HG03442 (cell line): ENCODE measurements around the gene TM9SF2.

Source experiments
- ATAC-seq: cut with Tn5 transposase; IDR thresholded peaks from one replicate; pipeline ENCODE4 v1.9.1; 2021; ENCODE audit warnings: mild to moderate bottlenecking, moderate library complexity; ENCODE audit not compliant: unreplicated experiment

TM9SF2 gene

GRCh38 chr13:99495466-99496183 is 5.6 kb upstream of the TM9SF2 start:
- ATAC-seq: no peak

DNA sequence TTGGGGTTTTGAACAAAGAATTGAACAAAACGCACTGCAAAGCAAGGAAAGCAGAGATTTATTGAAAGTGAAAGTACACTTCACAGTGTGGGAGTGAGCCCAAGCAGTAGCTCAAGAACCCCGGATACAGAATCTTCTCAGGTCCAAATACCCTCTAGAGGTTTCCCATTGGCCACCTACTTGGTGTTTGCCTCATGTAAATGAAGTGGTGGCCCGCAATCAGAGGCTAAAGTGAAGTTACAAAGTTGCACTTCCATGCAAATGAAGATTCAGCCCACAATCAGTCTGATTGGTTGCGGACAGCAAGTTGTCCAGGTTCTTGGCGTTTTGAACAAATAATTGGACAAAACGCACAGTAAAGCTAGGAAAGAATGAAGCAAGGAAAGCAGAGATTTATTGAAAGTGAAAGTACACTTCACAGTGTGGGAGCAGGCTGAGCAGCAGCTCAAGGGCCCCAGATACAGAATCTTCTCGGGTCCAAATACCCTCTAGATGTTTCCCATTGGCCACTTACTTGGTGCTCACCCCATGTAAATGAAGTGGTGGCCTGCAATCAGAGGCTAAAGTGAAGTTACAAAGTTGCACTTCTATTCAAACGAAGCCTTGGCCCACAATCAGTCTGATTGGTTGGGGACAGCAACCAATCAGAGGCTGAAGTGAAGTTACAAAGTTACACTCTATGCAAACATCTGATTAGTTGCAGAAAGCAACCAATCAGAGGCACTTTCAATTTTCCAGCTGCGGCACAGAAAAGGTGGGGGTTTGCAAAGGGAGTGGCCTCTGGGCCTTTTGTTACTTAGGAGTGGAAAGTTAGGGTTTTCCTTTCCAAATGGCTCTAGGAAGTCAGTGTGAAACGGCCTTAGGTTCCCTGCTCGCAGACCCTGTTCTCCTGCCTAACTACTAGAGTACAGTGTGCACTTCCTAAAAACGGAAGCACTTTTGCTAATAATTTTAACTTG is 4.8 kb upstream of the TM9SF2 start:
- peak; percentile 49 for ATAC-seq

DNA sequence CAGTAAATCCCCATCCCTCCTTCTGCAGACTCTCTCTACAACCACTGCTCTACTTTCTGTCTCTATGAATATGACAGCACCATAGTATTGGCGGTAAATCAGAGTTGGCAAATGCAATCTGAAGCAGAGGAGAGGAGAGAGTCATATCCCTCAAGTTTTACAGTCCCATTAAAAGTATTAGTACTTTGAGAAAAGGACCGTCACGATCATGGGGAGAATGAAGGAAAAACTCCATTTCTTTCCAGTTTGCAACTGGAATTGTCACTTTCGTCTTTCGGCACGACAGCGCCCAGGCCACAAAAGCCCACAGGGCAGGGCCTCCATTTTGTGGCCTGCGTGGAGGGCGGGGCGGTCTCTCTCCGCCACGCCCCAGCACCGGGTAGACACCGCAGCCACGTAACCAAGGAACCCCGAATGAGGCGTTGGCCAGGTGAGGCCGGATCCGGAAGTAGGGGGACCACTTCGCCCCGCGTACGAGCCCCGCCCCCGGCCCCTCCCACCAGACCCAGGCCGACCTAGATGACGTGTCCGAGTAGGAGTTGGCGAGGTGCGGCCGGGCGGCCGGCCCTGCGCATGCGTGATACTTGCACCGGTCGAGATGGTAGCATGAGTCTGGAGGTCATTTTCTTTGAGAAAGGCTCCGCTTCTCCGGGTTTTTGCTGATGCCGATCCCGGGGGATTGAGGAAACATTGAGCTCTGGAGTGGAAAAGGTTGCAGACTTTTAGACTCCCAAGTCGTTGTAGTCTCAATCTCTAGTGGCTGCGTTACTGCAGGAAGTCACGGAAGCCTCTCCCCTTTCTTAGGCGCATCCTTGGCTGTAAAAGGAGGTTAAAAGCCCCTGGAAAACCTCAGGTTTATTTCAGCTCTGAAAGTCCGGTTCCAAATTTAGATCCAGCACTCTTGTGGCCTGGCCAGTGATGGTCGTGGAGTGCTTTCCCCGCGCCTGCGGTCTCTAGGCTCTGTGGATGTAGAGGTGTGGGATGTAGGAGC is 2.8 kb upstream of the TM9SF2 start:
- peak; percentile 48 for ATAC-seq

DNA sequence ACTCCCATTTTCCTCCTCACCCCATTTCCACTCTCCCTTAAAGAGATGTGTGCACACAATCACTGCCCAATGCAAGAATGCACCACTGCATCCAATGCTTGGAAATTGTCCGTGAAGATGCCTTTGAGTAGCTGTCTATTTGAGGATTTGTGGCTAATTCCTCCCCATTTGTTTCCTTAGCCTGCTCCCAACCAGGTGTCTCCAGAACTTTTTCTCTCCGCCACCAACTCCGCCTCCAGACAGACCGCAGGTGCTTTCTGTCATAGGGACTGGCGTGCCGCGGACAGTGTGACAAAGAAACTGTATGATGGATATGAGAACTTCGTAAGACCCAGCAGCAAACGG is 461 bp upstream of the TM9SF2 start:
- ATAC-seq: peak; percentile 2

DNA sequence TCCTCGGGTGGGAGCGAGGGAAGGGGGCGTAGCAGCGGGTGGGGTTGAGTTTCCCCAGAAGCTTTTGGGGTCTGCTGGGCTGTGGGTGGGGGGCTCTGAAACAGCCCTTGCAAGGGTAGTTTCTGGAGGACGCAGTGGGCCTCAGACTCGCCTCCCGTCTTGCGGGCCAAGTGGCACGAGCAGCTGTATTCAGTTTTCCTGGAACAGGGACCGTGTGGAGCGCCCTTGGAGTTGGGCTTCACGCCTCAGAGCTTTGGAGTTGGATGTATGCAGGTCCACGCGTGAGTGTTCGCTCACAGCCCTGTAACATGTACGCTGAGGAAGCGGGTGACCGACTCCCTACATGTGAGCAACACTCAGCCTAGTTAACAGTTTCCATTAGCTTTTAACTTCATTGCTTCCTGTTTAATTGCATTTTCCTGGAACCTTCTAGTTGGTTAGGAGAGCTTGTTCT is 603 bp downstream of the TM9SF2 start:
- ATAC-seq: no peak

DNA sequence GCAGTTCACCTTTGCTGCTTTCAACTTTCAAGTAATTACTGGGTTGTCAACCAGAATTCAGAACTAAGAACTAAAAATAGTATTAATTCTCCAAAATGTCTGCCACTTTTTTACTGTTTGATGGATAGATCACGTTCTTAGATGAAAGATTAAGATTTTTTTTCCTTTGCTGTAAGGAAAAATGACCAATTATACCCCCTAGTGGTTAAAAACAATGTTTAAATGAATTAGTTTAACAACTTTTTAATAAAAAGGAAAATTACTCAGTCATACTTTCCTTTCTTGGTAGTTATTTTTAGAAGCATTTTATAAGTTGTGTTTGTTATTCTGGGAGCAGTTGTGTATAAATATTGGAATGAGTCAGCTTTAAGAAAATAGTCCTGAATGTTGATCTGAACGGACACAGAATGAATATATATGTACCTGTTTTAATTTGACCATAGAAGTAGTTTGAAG is 4.6 kb downstream of the TM9SF2 start:
- ATAC-seq: no peak

- ATAC-seq: peak; percentile 81
Observed at GRCh38 chr13:99506634-99507033, 5.4 kb downstream of the TM9SF2 start.

DNA sequence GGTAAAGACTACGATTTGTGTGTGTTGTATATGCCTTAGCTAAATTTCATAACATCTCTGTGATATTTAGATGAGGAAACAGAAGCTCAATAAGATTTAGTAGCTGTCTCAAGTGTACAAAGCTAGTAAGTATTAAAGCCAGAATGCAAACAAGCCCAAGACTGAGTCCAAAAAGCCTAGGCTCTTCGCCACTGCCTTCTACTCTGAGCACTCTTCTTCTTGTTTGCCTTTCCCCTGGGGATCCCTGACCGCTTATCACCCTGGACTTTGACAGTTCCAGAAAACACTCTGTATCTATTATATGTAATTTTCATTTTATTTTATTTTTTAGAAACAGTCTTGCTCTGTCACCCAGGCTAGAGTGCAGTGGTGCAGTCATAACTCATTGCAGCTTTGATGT is 5.8 kb downstream of the TM9SF2 start:
- no peak for ATAC-seq

GRCh38 chr13:99507551-99507950 is 6.3 kb downstream of the TM9SF2 start:
- no peak for ATAC-seq

DNA sequence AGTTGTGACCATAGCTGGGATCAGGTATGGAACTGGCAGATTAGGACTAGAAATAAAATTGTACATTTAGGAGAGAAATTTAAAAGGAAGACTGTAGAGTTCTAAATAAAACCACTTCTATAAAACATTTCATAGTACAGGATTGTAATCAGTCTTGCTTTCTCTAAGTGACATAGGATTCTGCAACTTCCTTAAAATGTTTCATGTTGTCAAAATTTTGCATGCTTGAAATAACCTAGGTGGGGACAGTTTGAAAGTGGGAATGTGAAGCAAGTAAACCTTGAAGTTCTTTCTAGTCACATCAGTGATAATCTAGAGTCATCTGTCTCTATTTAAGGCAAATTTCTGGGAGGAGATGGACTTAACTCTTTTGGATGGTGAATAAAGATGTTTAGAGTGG is 6.7 kb downstream of the TM9SF2 start:
- ATAC-seq: no peak

- no peak for ATAC-seq
Observed at GRCh38 chr13:99509479-99509878, 8.2 kb downstream of the TM9SF2 start.

- ATAC-seq: no peak
Observed at GRCh38 chr13:99514801-99515200, 13.5 kb downstream of the TM9SF2 start.

DNA sequence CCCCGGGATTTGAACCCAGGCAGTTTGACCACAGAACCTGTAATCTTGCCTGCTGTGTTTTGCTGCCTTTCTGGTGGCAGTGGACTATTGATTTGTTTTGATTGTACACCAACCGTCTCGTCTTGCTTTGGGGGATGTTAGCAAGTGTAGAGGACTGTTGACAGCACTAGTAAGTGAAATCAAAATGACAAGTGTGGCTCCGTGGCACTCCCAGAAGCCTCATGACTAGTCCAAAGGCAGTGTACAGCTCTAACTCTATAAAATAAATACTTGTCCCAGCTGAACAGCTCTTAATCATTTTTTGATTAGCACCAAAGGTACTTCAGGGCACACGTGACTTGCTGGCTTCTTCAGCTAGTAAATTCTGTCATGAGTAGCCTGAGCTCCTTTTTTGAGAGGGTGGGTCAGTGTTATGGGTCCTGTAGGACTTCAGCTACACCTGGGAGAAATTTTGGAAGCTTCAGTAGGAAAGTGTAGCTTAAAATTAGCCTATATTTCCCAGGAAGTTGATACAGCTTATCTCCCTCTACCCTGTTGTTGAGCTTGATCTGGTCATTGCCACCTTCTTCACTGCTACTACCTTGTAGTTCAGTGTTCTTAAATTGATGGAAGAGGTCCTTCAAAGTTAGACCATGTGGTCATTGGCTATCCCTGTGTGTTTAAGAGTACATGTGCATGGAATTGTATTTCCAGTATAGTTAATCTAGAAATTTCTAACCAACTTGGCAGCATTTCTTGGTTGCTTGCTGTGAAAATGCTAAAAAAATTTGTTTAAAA is 15.1 kb downstream of the TM9SF2 start:
- no peak for ATAC-seq

- ATAC-seq: no peak
Observed at GRCh38 chr13:99517577-99517976, 16.3 kb downstream of the TM9SF2 start.

DNA sequence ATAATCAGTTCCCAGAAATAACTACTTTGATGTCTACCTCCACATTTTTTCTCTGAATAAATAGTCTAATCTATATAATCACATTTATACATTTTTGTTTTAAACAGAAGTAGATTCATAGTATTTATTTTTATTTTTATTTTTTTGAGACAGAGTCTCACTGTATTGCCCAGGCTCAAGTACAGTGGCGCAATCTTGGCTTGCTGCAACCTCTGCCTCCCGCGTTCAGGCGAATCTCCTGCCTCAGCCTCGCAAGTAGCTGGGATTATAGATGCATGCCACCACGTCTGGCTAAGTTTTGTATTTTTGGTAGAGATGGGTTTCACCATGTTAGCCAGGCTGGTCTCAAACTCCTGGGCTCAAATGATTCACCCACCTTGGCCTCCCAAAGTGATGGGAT is 16.7 kb downstream of the TM9SF2 start:
- no peak for ATAC-seq

GRCh38 chr13:99522298-99522697 is 21.0 kb downstream of the TM9SF2 start:
- ATAC-seq: no peak

DNA sequence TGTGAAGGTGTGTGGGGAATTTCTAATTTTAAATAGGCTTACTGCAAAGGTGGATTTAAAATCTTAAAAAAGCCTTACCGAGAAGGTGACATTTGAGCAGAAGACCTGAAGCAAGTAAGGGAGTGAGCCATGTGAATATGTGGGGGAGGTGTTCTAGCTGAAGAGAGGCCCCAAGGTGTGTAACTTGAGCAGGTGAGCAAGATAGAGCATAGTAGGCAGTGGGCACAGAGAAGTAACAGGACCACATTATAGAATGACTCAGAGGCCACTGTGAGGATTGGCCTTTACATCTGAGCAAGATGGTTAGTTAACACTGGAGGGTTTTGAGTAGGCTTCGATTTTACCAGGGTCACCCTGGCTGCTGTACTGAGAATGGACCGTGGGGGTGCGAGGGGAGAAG is 22.6 kb downstream of the TM9SF2 start:
- no peak for ATAC-seq

DNA sequence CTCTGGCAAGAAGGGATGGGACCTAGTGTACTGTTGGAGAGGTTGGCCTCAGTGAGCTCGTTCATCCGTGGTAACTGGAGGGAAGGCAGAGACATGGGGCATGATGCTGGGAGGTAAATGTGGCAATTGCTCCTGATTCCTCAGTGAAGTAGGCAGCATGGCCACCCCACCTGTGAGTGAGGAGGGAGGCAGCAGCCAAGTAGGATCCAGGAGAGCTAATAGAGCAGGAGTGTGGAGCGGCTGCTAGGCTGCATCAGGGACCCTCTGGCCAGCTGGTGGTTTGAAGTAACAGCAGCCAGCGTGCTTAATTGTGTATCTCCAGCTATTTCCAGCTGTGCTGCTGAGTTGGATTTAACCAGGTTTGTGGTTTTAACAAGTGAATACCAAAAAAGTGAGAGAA is 24.7 kb downstream of the TM9SF2 start:
- no peak for ATAC-seq

- ATAC-seq: no peak
Observed at GRCh38 chr13:99526549-99526948, 25.3 kb downstream of the TM9SF2 start.

- ATAC-seq: no peak
Observed at GRCh38 chr13:99527301-99527700, 26.0 kb downstream of the TM9SF2 start.
